ENCODE results near the gene PTPRU.

PTPRU gene

GRCh38 chr1:29352719-29353420, 116.5 kb downstream of the PTPRU start:
- no peak for TF ChIP-seq CTCF (IDR thresholded peaks at IDR 0.05; ENCODE audit: low read depth, low read length)
- H3K36me3 ChIP-seq = no peaks in the 10 kb centered on the region
- peak; percentile 80 for DNase-seq
- no peaks in the 10 kb centered on the region for H3K27me3 ChIP-seq (ENCODE audit: insufficient read depth, low read depth, severe bottlenecking)
- H3K27ac ChIP-seq = peak overlapping the region; percentile 74
- no peaks in the 10 kb centered on the region for H3K9me3 ChIP-seq (ENCODE audit: severe bottlenecking)
- no peak overlapping the region for H3K4me3 ChIP-seq (ENCODE audit: low read depth, low read length)

DNA sequence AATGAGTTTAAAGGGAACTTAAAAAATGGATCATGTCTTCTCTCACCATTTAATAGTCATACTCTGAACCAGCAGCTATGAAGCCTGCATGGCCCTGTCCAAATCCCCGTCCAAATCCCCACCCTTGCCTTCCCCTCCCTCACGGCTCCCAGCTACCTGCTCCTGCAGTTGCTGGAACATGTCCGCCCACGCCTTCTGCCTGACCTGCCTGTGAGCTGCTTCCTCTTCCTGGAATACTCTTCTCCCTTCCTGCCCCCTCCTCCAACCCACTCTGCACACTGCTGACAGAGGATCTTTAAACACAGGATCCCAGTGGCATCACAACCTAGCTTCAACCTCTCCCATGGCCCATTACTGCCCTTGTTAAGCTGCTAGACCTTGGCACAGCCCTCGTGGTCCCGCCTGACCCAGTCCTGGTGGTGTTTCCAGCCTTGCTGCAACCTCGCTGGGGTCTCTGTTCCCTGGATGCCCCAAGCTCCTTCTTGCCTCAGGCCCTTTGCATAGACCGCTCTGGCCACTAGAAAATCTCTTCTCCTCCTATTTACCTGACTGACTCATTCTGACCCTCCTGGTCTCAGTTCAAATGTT, 118.3 kb downstream of the PTPRU start:
- no peak for TF ChIP-seq CTCF (IDR thresholded peaks at IDR 0.05; ENCODE audit: low read depth, low read length)
- Histone ChIP-seq H3K36me3 (no peaks in the 10 kb centered on the region), H3K9me3 (ENCODE audit: severe bottlenecking) (no peaks in the 10 kb centered on the region), H3K27ac (peak overlapping the region; percentile 20; the same call in 1 of the 2 replicates), H3K4me3 (ENCODE audit: low read depth, low read length) (no peak overlapping the region), H3K27me3 (ENCODE audit: insufficient read depth, low read depth, severe bottlenecking) (no peaks in the 10 kb centered on the region)
- DNase-seq = peak; percentile 34

GRCh38 chr1:29355375-29355774, 119.1 kb downstream of the PTPRU start:
- Histone ChIP-seq H3K4me3 (ENCODE audit: low read depth, low read length) (no peak overlapping the region), H3K36me3 (no peaks in the 10 kb centered on the region), H3K27ac (no peak overlapping the region), H3K27me3 (ENCODE audit: insufficient read depth, low read depth, severe bottlenecking) (no peaks in the 10 kb centered on the region), H3K9me3 (ENCODE audit: severe bottlenecking) (no peaks in the 10 kb centered on the region)
- no peak for DNase-seq
- TF ChIP-seq CTCF (IDR thresholded peaks at IDR 0.05; ENCODE audit: low read depth, low read length) = no peak

GRCh38 chr1:29356663-29357062, 120.3 kb downstream of the PTPRU start:
- Histone ChIP-seq H3K27ac (no peak overlapping the region), H3K27me3 (ENCODE audit: insufficient read depth, low read depth, severe bottlenecking) (no peaks in the 10 kb centered on the region), H3K4me3 (ENCODE audit: low read depth, low read length) (no peak overlapping the region), H3K36me3 (no peaks in the 10 kb centered on the region), H3K9me3 (ENCODE audit: severe bottlenecking) (no peaks in the 10 kb centered on the region)
- TF ChIP-seq CTCF (IDR thresholded peaks at IDR 0.05; ENCODE audit: low read depth, low read length) = no peak
- no peak for DNase-seq

- Histone ChIP-seq H3K9me3 (ENCODE audit: severe bottlenecking) (no peaks in the 10 kb centered on the region), H3K27ac (no peak overlapping the region), H3K36me3 (no peaks in the 10 kb centered on the region), H3K4me3 (ENCODE audit: low read depth, low read length) (no peak overlapping the region), H3K27me3 (ENCODE audit: insufficient read depth, low read depth, severe bottlenecking) (no peaks in the 10 kb centered on the region)
- no peak for DNase-seq
- no peak for TF ChIP-seq CTCF (IDR thresholded peaks at IDR 0.05; ENCODE audit: low read depth, low read length)
Observed at GRCh38 chr1:29357452-29357851, 121.1 kb downstream of the PTPRU start.
